CD4-positive, alpha-beta T cell (primary cell): ENCODE results near the gene PLEKHF1. TPM values are rescaled to one million over a fixed set of nuclear protein-coding genes. Genes with fewer than 3 reads are reported as not detected.
A peak's percentile ranks its signal among the peaks of the same experiment; 100 is the strongest.

ENCODE experiments used
- ATAC-seq: fragments of 200-7000 bp; cut with Tn5 transposase; one replicate; pipeline ENCODE4 v1.10.0; 2022; ENCODE audit warnings: mild to moderate bottlenecking; ENCODE audit not compliant: poor library complexity
- CTCF ChIA-PET: fragments of 350-600 bp; sonication (Branson Sonifier 250); formaldehyde crosslinking; loops from one replicate; lab custom pipeline; 2021; ENCODE audit warnings: antibody characterized with exemption, inconsistent platforms; lab: Charles Lee
- POLR2A ChIA-PET: fragments of 350-600 bp; sonication (Branson Sonifier 250); formaldehyde crosslinking; loops from one replicate; lab custom pipeline; 2021; ENCODE audit warnings: antibody characterized with exemption, inconsistent platforms; lab: Charles Lee
- DNase-seq, 14 experiments: peaks; one replicate each; pipeline ENCODE4 v3.0.0-alpha.2; 2013 to 2020; ENCODE audit warnings: mixed read lengths in 2 of 14
- H3K27ac ChIP-seq, 2 donors: one replicate each; pipeline versions ENCODE4 v1.5.1 to v1.7.0; 2013; ENCODE audit warnings: low read length in 2 of 2, low read depth in 1 of 2, mild to moderate bottlenecking in 1 of 2
- H3K27me3 ChIP-seq, 2 experiments: 1 replicate in 1 of 2; 2 replicates in 1 of 2; pipeline versions ENCODE4 v1.6.1 to v1.7.0; 2013; ENCODE audit warnings: low read length in 2 of 2, control low read depth in 1 of 2, mild to moderate bottlenecking in 1 of 2, moderate library complexity in 1 of 2; ENCODE audit not compliant: insufficient read depth in 2 of 2, control insufficient read depth in 1 of 2
- H3K36me3 ChIP-seq: one replicate; pipeline ENCODE4 v1.6.1; 2013; ENCODE audit warnings: low read length, control low read depth; ENCODE audit not compliant: insufficient read depth
- H3K4me1 ChIP-seq: one replicate; pipeline ENCODE4 v1.6.1; 2013; ENCODE audit warnings: low read length, control low read depth; ENCODE audit not compliant: insufficient read depth
- H3K4me3 ChIP-seq: one replicate; pipeline ENCODE4 v1.5.1; 2013; ENCODE audit warnings: mild to moderate bottlenecking, low read length, moderate library complexity
- H3K9me3 ChIP-seq, 2 experiments: 1 replicate in 1 of 2; 2 replicates in 1 of 2; pipeline versions ENCODE4 v1.6.1 to v1.7.0; 2013; ENCODE audit warnings: low read length in 2 of 2, mild to moderate bottlenecking in 2 of 2, control low read depth in 1 of 2, moderate library complexity in 1 of 2; ENCODE audit not compliant: control insufficient read depth in 1 of 2, insufficient read depth in 1 of 2
- H3K27ac Mint-ChIP-seq: one replicate; pipeline ENCODE4 v1.8.0; 2020; ENCODE audit warnings: mixed read lengths
- H3K27me3 Mint-ChIP-seq: one replicate; pipeline ENCODE4 v1.8.0; 2021; ENCODE audit warnings: mixed read lengths
- H3K36me3 Mint-ChIP-seq: one replicate; pipeline ENCODE4 v1.8.0; 2021; ENCODE audit warnings: low read depth, mixed read lengths
- H3K4me1 Mint-ChIP-seq: one replicate; pipeline ENCODE4 v1.8.0; 2021; ENCODE audit warnings: low read depth, mixed read lengths
- H3K4me3 Mint-ChIP-seq: one replicate; pipeline ENCODE4 v1.8.0; 2020; ENCODE audit warnings: mild to moderate bottlenecking, mixed read lengths
- H3K9me3 Mint-ChIP-seq: one replicate; pipeline ENCODE4 v1.8.0; 2020; ENCODE audit warnings: mixed read lengths
- intact Hi-C, 2 experiments: fragments of 100-400 bp; cut with DNase I in 1 of 2; cut with micrococcal nuclease in 1 of 2; formaldehyde crosslinking; loops; one replicate each; pipeline versions ENCODE4 v1.15.1 to v1.9.0; 2023 to 2025; cut with DNase I, micrococcal nuclease
- total RNA-seq, 174 experiments: library from RNA in 2 of 174; stranded (reverse) in 2 of 174; gene quantifications; one replicate each; pipeline ENCODE4 v1.2.3 and lab custom pipeline; 2021 to 2026
- TF ChIP-seq, protein P1 (sequence below): fragments of 200-600 bp; IDR thresholded peaks from one replicate; pipeline ENCODE4 v1.8.0; 2022; ENCODE audit warnings: antibody characterized with exemption, mild to moderate bottlenecking

Gene PLEKHF1
- total RNA-seq, 2 experiments from 2014 or later: 37.5 to 41.0 TPM

DNA sequence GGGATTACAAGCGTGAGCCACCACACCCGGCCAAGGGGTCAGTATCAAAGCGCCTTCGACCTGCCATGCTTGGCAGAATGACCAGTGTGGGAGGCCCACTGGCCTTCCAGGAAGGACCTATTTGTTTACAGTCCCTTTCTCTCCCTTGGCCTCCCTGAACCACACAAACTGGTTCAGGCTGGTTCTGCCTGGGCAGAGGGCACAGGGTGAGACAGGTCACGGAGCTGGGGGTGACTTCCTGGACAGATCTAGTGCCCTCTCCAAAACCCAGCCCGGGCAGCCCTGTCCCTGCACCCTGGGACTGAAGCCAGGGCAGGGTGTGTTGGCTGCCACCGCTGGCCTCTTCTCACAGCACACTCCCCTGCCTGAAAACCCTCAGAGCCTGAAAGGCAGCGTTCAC is 11.3 kb downstream of the PLEKHF1 start:
- Mint-ChIP-seq H3K27ac (peak overlapping the region; percentile 92), H3K9me3 (no peaks in the 10 kb centered on the region), H3K36me3 (peaks cover 50% of the 10 kb centered on the region), H3K4me1 (peaks cover 84% of the 10 kb centered on the region), H3K27me3 (no peaks in the 10 kb centered on the region), H3K4me3 (peak overlapping the region; percentile 58)
- ChIA-PET CTCF (interaction anchor here (0.9 to 3.2 kb wide), 3 partner anchors 9 to 66 kb away, joined by 3 to 14 read pairs (median 3); no protein-coding TSS in a partner anchor), POLR2A (interaction anchor here (1.0 to 4.9 kb wide), 5 partner anchors 9 to 70 kb away, joined by 3 to 28 read pairs (median 17); partner anchors contain the start of genes PLEKHF1 and POP4)
- Histone ChIP-seq H3K9me3 (no peaks in the 10 kb centered on the region), H3K27ac (peak overlapping the region; percentile 49 to 78), H3K27me3 (no peaks in the 10 kb centered on the region), H3K36me3 (peaks cover 50% of the 10 kb centered on the region), H3K4me3 (no peak overlapping the region), H3K4me1 (peaks cover 100% of the 10 kb centered on the region)
- TF ChIP-seq, protein P1, sequence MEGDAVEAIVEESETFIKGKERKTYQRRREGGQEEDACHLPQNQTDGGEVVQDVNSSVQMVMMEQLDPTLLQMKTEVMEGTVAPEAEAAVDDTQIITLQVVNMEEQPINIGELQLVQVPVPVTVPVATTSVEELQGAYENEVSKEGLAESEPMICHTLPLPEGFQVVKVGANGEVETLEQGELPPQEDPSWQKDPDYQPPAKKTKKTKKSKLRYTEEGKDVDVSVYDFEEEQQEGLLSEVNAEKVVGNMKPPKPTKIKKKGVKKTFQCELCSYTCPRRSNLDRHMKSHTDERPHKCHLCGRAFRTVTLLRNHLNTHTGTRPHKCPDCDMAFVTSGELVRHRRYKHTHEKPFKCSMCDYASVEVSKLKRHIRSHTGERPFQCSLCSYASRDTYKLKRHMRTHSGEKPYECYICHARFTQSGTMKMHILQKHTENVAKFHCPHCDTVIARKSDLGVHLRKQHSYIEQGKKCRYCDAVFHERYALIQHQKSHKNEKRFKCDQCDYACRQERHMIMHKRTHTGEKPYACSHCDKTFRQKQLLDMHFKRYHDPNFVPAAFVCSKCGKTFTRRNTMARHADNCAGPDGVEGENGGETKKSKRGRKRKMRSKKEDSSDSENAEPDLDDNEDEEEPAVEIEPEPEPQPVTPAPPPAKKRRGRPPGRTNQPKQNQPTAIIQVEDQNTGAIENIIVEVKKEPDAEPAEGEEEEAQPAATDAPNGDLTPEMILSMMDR: no peak
- DNase-seq: no peak
- ATAC-seq: no peak
- intact Hi-C loops: no loop called here

DNA sequence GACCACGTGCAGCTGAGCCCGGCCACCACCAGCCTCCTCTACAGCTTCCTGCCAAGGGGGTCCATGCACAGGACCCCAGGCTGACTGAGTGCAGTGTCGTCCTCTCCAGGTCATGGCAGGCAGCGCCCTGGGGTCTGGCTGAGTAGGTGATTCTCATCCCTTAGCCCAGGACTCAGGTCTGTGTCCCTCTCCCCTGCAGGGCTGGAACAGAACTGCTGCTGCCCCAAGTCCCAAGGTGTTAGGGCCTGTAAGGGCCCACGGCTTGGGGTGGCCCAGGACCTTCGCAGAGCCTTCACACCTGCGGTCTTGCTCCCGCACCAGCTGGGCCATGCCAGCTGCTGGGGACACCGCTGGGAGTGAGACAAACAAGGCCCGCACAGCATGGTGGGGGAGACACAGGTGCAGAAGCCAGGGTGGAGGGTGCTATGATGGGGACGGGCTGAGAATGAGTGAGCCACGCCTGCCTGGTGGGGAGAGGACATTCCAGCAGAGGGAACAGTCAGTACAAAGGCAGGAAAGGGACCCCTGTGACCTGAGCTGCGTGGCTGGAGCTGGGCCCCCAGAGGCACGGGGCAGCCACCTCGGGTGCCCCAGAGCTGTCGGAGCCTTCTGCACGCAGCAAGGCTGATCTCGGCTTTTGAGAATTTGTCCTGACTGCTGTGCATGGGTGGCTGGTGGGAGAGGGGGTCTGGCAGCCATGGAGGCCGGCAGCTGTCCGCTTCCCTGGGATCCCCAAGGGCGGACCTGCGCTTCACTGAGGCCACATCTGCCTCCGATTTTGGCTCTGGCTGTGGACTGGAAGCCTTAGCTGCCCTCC is 11.9 kb downstream of the PLEKHF1 start:
- Histone ChIP-seq H3K4me3 (no peak overlapping the region), H3K27ac (peak overlapping the region; percentile 7 to 49), H3K9me3 (no peaks in the 10 kb centered on the region), H3K4me1 (peaks cover 100% of the 10 kb centered on the region), H3K27me3 (no peaks in the 10 kb centered on the region), H3K36me3 (peaks cover 50% of the 10 kb centered on the region)
- Mint-ChIP-seq H3K27ac (peak overlapping the region; percentile 92), H3K4me3 (peak overlapping the region; percentile 58), H3K27me3 (no peaks in the 10 kb centered on the region), H3K4me1 (peaks cover 81% of the 10 kb centered on the region), H3K9me3 (no peaks in the 10 kb centered on the region), H3K36me3 (peaks cover 46% of the 10 kb centered on the region)
- TF ChIP-seq, protein P1: no peak
- POLR2A ChIA-PET: interaction anchor here (0.8 to 4.9 kb wide), 9 partner anchors 10 to 264 kb away, joined by 3 to 28 read pairs (median 5); partner anchors contain the start of genes C19orf12, PLEKHF1, POP4 and URI1
- intact Hi-C loops: no loop called here
- no peak for DNase-seq
- ATAC-seq: no peak
- CTCF ChIA-PET: interaction anchor here (0.9 to 3.2 kb wide), 4 partner anchors 9 to 67 kb away, joined by 3 to 14 read pairs (median 7); no protein-coding TSS in a partner anchor

DNA sequence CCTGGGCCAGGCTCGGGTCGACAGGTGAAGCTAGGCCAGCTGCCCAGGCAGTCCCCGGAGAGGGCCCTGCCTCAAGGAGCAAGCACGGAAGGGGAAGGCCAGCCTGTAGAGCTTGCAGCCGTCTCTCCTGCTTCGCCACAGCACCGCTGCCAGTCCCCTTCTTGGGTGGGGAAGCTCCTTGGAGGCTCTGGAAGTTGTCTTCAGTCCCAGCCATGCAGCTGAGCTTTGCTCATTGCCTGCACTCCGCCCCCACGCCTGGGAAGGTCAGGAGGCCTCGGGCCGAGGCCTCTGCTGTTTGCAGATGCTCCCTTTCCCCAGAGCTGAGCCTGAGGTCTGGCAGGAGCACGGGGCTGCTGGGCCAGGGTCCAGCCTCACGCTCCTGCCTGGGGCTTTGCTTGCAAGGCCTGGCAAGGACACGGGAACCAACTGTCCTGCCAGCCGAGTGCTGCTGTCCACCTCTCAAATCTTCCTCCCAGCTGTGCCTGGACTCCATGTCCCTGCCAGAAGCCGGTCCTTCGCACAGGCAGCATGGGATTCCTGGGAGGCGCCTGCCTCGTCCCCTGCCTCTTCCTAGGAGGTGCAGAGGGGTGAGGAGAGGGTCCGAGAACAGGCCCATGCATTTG is 13.3 kb downstream of the PLEKHF1 start:
- Histone ChIP-seq H3K27me3 (no peaks in the 10 kb centered on the region), H3K4me1 (peaks cover 99% of the 10 kb centered on the region), H3K4me3 (no peak overlapping the region), H3K36me3 (peaks cover 50% of the 10 kb centered on the region), H3K27ac (no peak overlapping the region), H3K9me3 (no peaks in the 10 kb centered on the region)
- peak overlapping the region; percentile 92 for H3K27ac Mint-ChIP-seq
- ATAC-seq: no peak
- POLR2A ChIA-PET: interaction anchor here (0.6 to 4.9 kb wide), 8 partner anchors 11 to 167 kb away, joined by 3 to 28 read pairs (median 7); partner anchors contain the start of genes C19orf12, PLEKHF1 and POP4
- H3K4me1 Mint-ChIP-seq: peaks cover 79% of the 10 kb centered on the region
- peak in 1 of 14 experiments; percentile 34 for DNase-seq
- H3K4me3 Mint-ChIP-seq: no peak overlapping the region
- CTCF ChIA-PET: interaction anchor here (3.1 to 3.2 kb wide), 2 partner anchors 11 to 38 kb away, joined by 11 to 14 read pairs; no protein-coding TSS in a partner anchor
- intact Hi-C loops: no loop called here
- peaks cover 35% of the 10 kb centered on the region for H3K36me3 Mint-ChIP-seq
- no peaks in the 10 kb centered on the region for H3K9me3 Mint-ChIP-seq
- TF ChIP-seq, protein P1: no peak
- no peaks in the 10 kb centered on the region for H3K27me3 Mint-ChIP-seq
